ENCODE results near the gene USP6NL. TPM values are rescaled to one million over a fixed set of nuclear protein-coding genes. Genes with fewer than 3 reads are reported as not detected.

USP6NL gene
- total and polyA plus RNA-seq, 9 of the 15 experiments (the other 6 are each of a cell fraction or from before 2014, with no cell fraction given), result 3.2 to 26.6 (median 19.8) TPM

DNA sequence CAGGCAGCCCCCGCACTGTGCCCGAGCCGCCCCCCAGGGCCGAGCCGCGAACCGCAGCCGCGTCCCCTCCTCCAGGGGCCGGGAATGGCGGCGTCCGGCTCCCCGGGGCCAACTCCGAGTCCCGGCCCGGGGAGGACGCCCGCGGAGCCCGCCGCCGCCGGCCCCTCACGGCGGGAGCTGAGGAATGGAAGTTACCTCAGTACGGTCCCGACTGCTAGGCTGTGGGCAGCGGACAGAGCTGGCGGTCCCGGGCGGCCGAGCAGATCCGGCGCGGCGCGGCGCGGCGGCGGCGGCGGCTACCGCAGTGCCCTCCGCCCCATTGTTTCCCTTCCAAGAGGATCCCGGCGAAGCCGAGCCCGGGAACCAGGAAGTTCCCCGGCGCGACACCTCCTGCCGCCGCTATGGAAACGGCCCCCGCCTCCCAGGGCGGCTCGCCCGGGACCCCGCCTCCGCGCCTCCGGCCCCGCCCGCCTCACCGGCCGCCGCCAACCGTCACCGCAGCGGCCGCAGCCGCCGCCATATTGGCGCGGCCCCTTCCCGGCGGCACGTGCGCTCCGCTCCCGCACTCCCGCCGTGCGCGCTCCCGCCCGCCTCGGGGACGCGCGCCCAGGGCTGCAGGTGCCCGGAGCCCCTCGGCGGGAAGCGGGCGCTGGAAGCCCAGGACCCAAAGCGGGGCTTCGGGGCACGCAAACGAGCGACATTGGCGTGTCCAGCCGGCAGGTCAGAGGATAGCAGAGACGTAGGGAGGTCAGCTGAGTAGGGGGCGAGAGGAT, at the start of gene USP6NL (continued):
- no peak for TF ChIP-seq ZNF408 (CRISPR knock-in tag; IDR thresholded peaks at IDR 0.05; ENCODE audit: low read depth)
- TF ChIP-seq, protein P1, sequence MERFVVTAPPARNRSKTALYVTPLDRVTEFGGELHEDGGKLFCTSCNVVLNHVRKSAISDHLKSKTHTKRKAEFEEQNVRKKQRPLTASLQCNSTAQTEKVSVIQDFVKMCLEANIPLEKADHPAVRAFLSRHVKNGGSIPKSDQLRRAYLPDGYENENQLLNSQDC (CRISPR knock-in tag; IDR thresholded peaks at IDR 0.05), result no peak
- TF ChIP-seq, protein P2, sequence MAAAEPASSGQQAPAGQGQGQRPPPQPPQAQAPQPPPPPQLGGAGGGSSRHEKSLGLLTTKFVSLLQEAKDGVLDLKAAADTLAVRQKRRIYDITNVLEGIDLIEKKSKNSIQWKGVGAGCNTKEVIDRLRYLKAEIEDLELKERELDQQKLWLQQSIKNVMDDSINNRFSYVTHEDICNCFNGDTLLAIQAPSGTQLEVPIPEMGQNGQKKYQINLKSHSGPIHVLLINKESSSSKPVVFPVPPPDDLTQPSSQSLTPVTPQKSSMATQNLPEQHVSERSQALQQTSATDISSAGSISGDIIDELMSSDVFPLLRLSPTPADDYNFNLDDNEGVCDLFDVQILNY (CRISPR knock-in tag; IDR thresholded peaks at IDR 0.05), result 0 out of 2 replicates have a peak, but pooled peaks have one; percentile 27
- TF ChIP-seq NR2C1 (IDR thresholded peaks at IDR 0.05), result no peak
- TF ChIP-seq NR2C1 (tag; IDR thresholded peaks at IDR 0.05), result no peak
- no peak for TF ChIP-seq FOXM1 (IDR thresholded peaks at IDR 0.05; ENCODE audit: low read depth)
- 0 out of 2 replicates have a peak, but pooled peaks have one; percentile 47 for TF ChIP-seq FOXM1 (CRISPR knock-in tag; IDR thresholded peaks at IDR 0.05; ENCODE audit: low read depth)
- TF ChIP-seq, protein P3, sequence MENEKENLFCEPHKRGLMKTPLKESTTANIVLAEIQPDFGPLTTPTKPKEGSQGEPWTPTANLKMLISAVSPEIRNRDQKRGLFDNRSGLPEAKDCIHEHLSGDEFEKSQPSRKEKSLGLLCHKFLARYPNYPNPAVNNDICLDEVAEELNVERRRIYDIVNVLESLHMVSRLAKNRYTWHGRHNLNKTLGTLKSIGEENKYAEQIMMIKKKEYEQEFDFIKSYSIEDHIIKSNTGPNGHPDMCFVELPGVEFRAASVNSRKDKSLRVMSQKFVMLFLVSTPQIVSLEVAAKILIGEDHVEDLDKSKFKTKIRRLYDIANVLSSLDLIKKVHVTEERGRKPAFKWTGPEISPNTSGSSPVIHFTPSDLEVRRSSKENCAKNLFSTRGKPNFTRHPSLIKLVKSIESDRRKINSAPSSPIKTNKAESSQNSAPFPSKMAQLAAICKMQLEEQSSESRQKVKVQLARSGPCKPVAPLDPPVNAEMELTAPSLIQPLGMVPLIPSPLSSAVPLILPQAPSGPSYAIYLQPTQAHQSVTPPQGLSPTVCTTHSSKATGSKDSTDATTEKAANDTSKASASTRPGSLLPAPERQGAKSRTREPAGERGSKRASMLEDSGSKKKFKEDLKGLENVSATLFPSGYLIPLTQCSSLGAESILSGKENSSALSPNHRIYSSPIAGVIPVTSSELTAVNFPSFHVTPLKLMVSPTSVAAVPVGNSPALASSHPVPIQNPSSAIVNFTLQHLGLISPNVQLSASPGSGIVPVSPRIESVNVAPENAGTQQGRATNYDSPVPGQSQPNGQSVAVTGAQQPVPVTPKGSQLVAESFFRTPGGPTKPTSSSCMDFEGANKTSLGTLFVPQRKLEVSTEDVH (IDR thresholded peaks at IDR 0.05; ENCODE audit: low read depth, partially characterized antibody), result peak; percentile 55
- TF ChIP-seq ZNF830 (CRISPR knock-in tag; IDR thresholded peaks at IDR 0.05), result no peak
- TF ChIP-seq, protein P4, sequence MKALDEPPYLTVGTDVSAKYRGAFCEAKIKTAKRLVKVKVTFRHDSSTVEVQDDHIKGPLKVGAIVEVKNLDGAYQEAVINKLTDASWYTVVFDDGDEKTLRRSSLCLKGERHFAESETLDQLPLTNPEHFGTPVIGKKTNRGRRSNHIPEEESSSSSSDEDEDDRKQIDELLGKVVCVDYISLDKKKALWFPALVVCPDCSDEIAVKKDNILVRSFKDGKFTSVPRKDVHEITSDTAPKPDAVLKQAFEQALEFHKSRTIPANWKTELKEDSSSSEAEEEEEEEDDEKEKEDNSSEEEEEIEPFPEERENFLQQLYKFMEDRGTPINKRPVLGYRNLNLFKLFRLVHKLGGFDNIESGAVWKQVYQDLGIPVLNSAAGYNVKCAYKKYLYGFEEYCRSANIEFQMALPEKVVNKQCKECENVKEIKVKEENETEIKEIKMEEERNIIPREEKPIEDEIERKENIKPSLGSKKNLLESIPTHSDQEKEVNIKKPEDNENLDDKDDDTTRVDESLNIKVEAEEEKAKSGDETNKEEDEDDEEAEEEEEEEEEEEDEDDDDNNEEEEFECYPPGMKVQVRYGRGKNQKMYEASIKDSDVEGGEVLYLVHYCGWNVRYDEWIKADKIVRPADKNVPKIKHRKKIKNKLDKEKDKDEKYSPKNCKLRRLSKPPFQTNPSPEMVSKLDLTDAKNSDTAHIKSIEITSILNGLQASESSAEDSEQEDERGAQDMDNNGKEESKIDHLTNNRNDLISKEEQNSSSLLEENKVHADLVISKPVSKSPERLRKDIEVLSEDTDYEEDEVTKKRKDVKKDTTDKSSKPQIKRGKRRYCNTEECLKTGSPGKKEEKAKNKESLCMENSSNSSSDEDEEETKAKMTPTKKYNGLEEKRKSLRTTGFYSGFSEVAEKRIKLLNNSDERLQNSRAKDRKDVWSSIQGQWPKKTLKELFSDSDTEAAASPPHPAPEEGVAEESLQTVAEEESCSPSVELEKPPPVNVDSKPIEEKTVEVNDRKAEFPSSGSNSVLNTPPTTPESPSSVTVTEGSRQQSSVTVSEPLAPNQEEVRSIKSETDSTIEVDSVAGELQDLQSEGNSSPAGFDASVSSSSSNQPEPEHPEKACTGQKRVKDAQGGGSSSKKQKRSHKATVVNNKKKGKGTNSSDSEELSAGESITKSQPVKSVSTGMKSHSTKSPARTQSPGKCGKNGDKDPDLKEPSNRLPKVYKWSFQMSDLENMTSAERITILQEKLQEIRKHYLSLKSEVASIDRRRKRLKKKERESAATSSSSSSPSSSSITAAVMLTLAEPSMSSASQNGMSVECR (CRISPR knock-in tag; IDR thresholded peaks at IDR 0.05), result peak; percentile 72; the same call in 1 of the 2 replicates
- peak; percentile 82 for TF ChIP-seq RBBP5 (IDR thresholded peaks at IDR 0.05; ENCODE audit: borderline replicate concordance, insufficient read depth, low read length, poor library complexity, severe bottlenecking)
- no peak for TF ChIP-seq RFX7 (CRISPR knock-in tag; IDR thresholded peaks at IDR 0.05)
- TF ChIP-seq ZNF197 (CRISPR knock-in tag; IDR thresholded peaks at IDR 0.05; ENCODE audit: low read depth), result peak; percentile 91
- peak; percentile 34; the same call in 1 of the 2 replicates for TF ChIP-seq CBX1 (IDR thresholded peaks at IDR 0.05; ENCODE audit: low read depth)
- TF ChIP-seq ATF7 (IDR thresholded peaks at IDR 0.05), result 0 out of 2 replicates have a peak, but pooled peaks have one; percentile 49
- no peak for TF ChIP-seq ZNF76 (CRISPR knock-in tag; IDR thresholded peaks at IDR 0.05; ENCODE audit: borderline replicate concordance)
- TF ChIP-seq, protein P5, sequence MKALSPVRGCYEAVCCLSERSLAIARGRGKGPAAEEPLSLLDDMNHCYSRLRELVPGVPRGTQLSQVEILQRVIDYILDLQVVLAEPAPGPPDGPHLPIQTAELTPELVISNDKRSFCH (CRISPR knock-in tag; IDR thresholded peaks at IDR 0.05), result no peak
- TF ChIP-seq, protein P5 (tag; IDR thresholded peaks at IDR 0.05), result no peak
- TF ChIP-seq CREM (IDR thresholded peaks at IDR 0.05; ENCODE audit: low read depth), result peak; percentile 28; the same call in 1 of the 2 replicates
